NCI-H460 (cell line): ENCODE data around the gene CLASP2. TPM values are rescaled to one million over a fixed set of nuclear protein-coding genes. Genes with fewer than 3 reads are reported as not detected.

ENCODE experiments used
- DNase-seq: peaks from one replicate; pipeline ENCODE4 v3.0.0-alpha.2; 2016; ENCODE audit warnings: low read depth; ENCODE audit errors: extremely low read depth
- total RNA-seq: library from RNA; depleted of rRNA; stranded (reverse); fragments of >200 nt; shearing (Covaris generic); gene quantifications from 2 replicates; pipeline ENCODE4 v1.2.3, GENCODE V29; 2014

The CLASP2 gene
- total RNA-seq, 1 experiment from 2014 or later = 40.4 TPM

DNA sequence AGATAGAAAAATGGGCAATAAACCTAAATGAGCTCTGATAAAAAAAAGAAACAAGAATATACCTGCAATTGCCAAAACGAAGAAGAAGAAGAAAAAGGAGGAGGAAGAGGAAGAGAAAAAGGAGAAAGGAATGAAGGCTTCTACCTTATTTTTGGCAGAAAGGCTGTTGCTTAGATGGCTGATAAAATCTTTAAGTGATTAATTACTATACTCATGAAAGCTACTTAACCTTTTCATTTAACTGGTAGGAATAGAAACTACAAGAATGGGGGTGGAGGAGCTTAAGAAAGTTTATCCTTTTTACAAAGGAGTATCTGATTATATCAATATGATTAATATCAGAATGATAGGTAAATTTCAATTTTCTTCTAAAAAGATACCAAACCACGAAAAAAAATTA is 75.2 kb downstream of the CLASP2 start:
- no peak for DNase-seq

DNA sequence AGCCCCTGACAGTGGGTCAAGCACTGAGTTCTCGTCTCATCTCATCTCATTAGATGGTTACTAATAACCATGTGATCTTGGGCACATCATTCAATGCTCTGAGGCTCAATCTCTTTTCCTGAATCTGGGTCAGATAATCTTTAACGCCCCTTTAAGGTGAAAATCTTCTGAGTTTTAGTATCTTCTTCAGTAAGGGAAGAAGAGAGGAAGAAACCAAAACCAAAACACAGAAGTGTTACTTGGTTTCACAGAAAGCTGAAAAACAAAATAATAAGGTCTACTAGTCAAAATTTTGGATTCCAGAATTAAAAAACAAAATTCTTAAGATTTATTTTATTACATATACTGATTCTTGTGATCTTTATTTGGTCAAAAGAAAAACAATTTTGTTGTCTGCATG is 78.2 kb downstream of the CLASP2 start:
- no peak for DNase-seq

DNA sequence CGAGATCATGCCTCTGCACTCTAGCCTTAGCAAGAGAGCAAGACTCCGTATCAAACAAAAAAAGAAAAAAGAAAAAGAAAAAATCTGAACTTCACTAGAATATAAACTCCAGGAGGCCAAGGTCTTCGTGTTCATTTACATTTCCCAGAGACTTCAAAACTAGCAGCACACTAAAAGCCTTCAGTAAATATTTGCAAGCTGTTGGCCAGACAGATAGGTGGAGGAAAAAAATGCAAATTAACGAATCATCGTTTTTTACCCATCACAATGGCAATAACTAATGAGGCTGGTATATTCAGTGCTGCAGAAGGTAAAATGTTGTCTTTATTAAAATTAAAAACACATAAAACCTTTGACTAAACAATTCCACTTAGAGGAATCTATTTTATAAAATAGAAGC is 80.6 kb downstream of the CLASP2 start:
- DNase-seq = no peak

DNA sequence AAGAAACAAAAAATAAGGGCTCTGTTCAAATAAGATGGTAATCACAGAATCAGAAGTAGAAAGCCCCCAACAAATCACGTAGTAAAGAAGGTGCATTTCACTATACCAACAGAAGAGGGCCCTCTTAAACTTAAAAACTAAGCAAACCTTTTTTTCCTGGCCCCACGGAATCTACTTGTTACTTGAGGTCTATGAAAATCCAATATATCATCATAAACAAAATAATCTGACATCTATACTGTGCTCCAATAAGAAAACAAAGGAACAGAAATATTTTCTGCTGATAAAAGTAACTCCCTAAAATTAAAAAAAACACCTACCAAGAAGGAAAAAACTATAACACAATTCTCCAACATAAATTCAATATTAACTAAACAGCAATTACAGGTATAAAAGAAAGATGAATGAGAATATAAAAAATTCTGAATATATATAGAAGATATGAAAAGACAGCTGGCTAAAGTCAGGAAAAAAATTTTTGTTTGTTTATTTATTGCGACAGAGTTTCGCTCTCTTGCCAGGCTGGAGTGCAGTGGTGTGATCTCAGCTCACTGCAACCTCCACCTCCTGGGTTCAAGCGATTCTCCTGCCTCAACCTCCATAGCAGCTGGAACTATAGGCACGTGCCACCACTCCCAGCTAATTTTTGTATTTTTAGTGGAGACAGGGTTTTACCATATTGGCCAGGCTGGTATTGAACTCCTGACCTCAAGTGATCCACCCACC is 81.8 kb downstream of the CLASP2 start:
- peak; percentile 44 for DNase-seq

DNA sequence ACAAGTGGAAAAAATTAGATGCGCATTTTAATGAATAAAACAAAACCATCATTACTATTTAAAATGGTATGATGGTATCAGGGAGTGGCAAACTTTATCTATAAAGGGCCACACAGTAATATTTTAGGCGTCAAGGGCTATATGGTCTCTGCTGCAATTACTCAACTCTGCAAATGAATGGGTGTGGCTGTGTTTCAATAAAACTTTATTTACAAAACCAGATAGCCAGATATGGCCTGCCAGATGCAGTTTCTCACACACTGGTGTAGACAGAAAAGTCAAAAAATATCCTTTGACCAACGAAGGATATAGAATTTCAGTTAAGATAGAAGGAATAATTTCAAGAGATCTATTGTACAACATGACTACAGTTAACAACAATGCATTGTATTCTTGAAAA is 83.8 kb downstream of the CLASP2 start:
- no peak for DNase-seq

DNA sequence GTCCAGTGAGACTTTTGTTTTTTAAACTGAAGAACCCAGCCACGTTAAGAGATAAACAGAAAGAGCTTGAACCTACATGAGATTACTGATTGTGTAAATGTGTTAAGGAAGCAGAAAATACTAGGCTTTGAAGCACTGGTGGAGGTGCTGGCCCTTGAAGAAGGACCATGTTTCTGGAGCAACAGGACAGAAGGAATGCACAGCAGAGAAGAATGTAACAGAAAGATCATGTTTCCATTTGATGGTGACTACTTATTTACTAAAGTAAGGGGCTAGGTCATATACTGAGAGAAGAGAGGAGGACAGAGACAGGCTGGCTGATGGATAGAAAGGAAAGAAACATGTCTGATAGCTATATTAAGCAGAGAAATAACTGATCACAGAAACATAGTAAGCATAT is 88.8 kb downstream of the CLASP2 start:
- no peak for DNase-seq

DNA sequence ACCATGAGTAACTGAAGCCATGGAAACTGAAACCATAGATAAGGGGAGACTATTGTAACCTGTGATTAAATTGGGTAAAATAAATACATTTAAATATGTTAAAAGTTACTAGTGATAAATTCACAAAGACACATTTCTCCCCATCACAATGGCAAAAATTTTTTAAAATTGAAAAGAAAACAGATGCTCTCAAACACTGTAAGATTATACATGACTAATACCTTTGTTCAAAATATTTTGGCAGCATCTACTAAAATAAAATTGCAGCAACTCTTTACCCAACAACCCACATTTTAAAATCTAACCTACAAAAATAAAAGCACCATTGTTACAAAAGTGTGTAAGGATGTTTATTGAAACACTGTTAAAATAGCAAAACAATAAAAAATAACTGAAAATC is 93.3 kb downstream of the CLASP2 start:
- DNase-seq = no peak

DNA sequence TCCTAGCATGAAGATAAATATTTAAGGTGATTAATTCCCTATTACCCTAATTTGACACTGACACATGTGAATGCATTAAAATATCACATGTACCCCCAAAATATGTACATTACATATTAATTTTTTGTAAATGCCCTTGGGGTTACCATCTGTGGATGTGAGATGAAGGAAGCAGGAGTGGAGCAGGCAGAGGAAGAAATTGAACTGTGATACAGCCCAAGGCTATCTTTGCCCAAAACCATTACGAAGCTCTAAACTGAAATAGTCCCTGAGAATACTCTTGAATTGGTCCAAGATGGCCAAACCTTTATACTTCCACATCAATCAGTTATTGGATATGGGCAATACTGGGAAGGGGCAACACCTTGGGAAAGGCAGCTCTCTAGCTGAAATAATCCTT is 105.0 kb downstream of the CLASP2 start:
- no peak for DNase-seq

DNA sequence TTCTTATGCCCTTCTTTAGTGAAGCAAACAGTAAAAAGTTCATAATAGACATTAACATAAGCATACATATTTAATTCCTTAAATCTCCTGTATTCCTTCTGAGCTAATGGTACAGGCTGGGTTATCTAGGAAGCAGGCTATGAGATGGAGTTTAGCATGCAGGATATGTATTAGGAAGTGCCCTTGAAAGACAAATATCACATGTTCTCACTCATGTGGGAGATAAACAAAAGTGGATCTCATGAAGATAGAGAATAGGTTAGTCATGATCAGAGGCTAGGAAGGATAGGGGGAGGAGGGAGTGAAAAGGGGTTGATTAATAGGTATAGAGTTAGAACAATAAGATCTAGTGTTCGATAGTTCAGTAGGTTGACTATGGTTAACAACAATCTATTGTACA is 105.4 kb downstream of the CLASP2 start:
- DNase-seq = no peak

DNA sequence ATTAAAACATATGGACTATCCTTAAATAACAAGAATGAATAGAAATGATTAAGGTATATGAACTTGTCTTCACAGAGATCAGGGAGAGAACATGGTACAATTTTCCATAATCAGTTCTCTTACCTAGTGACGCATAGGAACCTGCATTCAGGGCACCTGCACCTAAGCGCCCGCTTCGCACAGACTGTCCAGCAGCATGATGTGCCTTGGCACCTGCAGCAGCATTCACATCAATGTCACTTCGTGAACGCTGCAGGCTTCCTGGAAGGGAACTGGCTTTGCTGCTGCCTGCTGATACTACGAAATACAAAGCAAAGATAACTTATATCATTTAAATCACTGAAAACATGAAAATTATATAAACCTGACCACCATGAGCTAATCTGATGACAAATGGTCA is 115.2 kb downstream of the CLASP2 start:
- no peak for DNase-seq

DNA sequence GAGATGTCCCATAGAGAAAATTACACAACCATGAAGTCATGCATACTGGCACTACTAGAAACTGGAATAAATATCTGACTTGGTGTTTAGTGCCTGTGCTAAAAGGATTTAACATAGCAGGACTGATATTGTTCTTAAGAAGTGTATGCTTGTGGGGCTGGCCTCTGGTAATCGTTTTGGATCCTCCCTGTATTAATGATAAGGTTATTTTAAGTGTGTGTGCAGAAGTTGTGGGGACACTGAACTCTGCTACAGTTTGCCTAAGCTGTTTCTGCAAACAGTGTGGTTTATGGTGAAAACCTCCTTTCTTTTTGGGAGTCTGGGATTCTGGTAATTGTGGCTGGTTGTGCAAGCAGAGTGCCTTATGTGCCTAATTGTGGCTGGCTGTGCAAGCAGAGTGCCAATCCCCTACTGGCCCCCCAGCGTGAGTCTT is 120.8 kb downstream of the CLASP2 start:
- no peak for DNase-seq

DNA sequence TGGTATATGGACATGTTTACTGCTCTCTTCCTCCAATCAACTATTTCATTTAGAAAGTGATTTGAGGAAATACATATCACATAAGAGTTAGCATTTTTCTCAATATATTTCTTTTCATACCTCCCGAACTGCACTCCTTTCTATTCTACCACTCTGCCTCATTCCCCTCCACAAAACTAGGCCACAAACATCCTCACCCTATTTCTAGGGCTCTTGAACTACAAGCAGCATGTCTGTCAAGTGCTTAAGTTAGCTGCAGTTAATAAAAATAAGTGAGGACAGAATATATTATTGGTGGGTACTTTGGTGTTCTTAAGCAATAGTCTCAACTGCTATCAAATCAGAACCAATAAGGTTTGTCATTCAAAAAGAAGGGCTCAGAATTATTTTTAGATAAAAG is 125.1 kb downstream of the CLASP2 start:
- no peak for DNase-seq

DNA sequence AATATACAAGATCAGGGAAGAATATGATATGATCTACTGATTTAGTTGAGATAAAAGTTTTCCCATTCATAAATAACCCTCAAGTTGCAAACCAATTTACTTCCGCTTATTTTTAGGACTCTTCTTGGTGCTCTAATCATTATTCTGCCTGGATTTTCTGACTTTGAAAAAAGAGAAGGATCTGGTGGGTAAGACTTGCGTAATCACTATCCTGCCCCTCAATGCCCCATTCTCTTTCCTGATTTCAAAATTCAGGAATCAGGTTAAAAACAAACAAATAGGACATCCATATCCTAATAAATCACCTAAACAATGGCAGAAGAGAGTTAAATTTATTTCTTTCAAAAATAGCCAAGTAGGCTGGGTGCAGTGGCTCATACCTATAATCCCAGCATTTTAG is 127.5 kb downstream of the CLASP2 start:
- DNase-seq = no peak

DNA sequence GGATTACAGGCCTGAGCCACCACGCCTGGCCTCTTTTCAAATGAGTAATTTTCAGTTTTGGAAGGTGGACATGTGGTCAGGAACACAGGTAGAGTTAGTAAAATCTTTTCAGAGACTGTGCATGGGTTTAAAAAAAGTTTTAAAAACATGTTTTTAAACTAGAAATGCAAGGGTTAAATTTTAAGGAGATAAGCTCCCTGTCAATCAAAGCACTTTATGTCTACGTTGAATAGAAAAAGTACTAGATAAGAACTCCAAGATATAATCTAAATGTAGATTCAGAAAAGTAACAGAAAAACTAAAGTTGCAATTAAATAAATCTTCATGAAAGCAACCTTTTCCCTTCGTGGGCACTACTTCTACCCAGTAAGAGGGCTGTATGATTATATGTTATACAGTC is 131.7 kb downstream of the CLASP2 start:
- DNase-seq = no peak

DNA sequence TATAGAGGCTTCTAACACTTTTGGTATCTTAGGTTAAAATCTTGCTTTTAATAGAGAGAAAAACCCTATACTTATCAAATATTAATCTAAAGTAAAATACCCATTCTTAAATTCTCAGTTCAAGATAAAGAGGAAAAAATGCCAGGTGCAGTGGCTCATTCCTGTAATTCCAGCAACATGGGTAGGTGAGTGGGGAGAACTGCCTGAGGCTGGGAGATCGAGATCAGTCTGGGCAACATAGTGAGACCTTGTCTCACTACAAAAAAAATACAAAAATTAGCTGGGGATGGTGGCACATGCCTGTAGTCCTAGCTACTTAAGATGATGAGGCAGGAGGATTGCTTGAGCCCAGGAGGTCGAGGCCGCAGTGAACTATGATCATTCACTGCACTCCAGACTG is 135.8 kb downstream of the CLASP2 start:
- no peak for DNase-seq

DNA sequence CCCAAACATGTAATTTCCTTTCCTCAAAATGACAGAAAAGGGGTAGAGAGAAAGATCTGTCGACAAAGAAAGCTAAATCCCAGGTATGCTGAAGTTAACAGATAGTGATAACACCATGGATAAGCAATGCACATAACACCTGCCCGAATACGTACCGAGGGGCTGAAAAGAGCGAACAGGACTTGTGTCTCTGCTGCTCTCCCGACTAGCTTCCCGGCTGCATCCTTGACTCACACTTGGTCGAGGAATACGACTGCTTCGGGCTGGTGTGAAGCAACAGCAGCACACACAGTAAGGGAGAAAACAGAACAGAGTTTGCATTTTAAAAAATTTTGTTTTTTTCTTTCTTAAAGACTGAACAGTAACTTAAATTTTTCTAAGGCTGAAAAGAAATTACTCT is 136.4 kb downstream of the CLASP2 start:
- no peak for DNase-seq

DNA sequence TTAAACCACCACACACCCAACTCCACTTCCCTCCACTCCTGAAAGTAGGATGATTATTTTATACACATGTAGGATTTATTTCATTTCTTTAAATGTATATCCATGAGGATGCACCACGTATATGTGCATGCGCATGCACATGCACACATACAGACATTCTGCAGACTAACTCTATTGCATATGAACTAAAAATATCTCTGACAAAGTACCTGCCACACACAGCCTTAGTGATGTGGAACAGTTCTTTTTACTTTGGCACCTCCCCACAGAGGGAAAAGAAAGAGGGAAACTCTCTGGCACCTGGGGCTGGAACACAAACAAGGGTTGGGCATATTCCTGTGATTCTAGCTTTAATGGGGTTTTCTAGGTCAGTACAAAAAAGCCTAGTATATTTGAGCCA is 138.2 kb downstream of the CLASP2 start:
- DNase-seq = no peak

DNA sequence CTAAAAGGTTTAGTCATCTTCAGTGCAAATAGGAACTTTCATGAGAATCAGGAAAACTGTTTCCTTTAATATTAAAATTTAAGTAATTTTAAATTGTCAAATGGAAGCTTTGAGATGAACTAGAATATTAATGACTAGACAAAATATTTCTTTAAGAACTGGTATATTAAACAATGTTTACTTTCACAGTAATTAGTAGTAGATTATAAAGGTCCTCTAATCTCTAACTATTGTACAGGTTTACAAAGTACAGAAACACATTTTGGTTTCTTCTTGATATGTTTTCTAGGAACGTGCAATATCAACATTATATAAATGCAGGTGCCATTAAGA is 138.9 kb downstream of the CLASP2 start:
- DNase-seq = no peak

DNA sequence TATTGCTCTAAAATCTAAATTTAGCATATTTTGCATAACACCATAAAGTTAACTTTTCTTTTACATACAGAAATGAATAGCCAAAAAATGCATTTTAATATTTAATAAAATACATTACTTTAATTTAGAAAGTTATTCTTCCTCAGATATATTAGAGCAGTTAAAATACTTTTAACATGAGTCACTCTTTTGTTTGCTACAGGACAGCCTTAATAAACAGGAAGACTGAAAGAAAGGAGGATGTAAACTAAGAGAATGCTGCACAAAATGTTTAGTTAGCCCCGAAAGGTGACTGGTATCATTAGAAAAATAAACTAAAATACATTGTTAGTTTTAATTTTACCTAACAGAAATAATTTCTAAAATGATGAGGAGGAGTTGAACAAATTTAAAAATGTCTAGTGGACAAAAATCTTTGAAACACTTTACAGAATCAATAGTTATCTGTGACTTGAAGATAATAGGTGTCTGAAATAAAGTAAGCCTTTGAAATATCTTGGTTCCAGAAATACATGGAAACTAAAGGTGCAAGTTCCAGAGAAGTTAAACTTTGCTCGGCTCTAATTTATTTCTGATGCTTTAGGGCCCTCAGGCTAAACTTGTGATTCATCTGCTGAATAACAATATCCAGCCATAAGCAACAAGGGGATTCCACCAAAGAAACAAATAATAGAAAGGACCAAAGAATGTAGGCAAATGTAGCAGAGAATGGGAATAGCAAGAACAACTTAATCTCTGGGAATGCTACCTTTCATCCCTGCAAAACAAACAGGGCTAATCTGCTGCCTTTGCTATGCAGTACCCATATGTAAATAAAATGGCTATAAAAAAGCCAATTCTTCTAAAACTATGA is 139.5 kb downstream of the CLASP2 start:
- DNase-seq = no peak

DNA sequence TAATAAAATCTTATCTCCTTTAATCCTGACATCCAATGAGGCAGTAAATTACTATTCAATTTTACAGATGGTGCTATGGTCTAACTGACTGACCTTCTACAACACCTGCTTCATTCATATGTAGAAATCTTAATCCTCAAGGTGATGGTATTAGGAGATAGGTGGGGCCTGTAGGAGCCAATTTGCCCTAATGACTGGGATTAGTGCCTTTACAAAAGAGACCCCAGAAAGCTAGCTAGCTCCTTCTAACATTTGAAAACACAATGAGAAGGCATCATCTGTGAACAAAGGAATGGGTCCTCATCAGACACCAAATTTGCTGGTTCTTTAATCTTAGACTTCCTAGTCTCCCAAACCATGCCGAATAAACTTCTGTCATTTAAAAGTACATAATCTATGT is 140.5 kb downstream of the CLASP2 start:
- DNase-seq = no peak

DNA sequence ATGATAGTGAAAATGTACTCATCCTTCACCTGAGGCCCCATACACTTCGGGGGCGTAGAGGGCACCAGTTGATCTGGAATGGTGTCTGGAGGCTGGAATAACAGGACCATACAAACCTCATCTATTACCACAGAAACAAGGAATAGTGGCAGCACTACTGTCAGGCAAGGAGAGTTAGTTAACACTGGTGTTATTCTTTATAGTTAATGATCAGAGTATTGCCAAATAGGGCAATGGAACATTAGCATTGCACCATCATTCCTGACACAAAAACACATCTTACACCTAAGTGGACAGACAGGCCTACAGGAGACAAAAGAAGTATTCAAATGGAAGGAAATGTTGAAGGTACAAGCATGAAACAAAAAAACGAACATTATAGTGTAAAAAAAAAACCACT is 140.9 kb downstream of the CLASP2 start:
- no peak for DNase-seq

DNA sequence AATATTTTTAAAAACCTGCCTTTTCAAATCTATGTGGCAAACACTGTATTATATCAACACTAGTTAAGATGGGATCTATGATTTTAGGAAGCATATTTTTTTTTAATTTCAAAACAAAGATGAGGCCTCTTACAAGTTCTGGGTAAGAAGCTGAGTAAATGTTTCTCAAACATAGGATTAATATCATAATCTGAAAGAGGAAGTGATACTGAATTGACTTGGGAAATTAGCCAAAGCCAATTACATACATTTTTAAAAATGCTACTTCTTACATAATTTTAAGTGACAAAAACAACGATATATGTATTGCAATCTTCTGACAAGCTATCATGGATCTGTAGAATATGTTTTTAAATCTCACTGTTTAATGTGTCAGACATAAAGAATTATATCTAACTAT is 142.7 kb downstream of the CLASP2 start:
- DNase-seq = no peak
